Umbilical cord (tissue), 2 donors: ENCODE measurements around the gene USP20. TPM values are rescaled to one million over a fixed set of nuclear protein-coding genes. Genes with fewer than 3 reads are reported as not detected.

Experiments
- DNase-seq: peaks from one replicate; pipeline ENCODE4 v3.0.0-alpha.2; 2015; ENCODE audit warnings: low spot score
- total RNA-seq: library from RNA; depleted of rRNA; stranded (reverse); fragments of >200 nt; gene quantifications from one replicate; pipeline ENCODE4 v1.2.3, GENCODE V29; 2014; ENCODE audit warnings: low replicate concordance; ENCODE audit not compliant: insufficient read depth

Gene USP20
- total RNA-seq, 1 donor from 2014 or later = 27.2 TPM

- DNase-seq = no peak
Observed at GRCh38 chr9:129853614-129854013, 18.4 kb downstream of the USP20 start.

- DNase-seq = no peak
Observed at GRCh38 chr9:129854588-129855110, 19.4 kb downstream of the USP20 start.

GRCh38 chr9:129857207-129857606, 21.9 kb downstream of the USP20 start:
- DNase-seq = no peak

- DNase-seq = no peak
Observed at GRCh38 chr9:129858167-129858962, 23.1 kb downstream of the USP20 start.

GRCh38 chr9:129860653-129861446, 25.6 kb downstream of the USP20 start:
- DNase-seq = no peak

- DNase-seq = no peak
Observed at GRCh38 chr9:129861447-129861827, 26.2 kb downstream of the USP20 start.

GRCh38 chr9:129863059-129863690, 27.9 kb downstream of the USP20 start:
- DNase-seq = no peak

- no peak for DNase-seq
Observed at GRCh38 chr9:129864991-129865647, 29.9 kb downstream of the USP20 start.

GRCh38 chr9:129865668-129866320, 30.5 kb downstream of the USP20 start:
- no peak for DNase-seq

GRCh38 chr9:129866394-129867135, 31.3 kb downstream of the USP20 start:
- no peak for DNase-seq

- no peak for DNase-seq
Observed at GRCh38 chr9:129867136-129868022, 32.1 kb downstream of the USP20 start.

- no peak for DNase-seq
Observed at GRCh38 chr9:129868023-129868871, 33.0 kb downstream of the USP20 start.

GRCh38 chr9:129868872-129869486, 33.7 kb downstream of the USP20 start:
- DNase-seq = no peak

GRCh38 chr9:129869585-129870501, 34.6 kb downstream of the USP20 start:
- DNase-seq = no peak

- no peak for DNase-seq
Observed at GRCh38 chr9:129871046-129871445, 35.8 kb downstream of the USP20 start.

GRCh38 chr9:129873563-129874190, 38.4 kb downstream of the USP20 start:
- DNase-seq = no peak
